Hepatocyte (in vitro differentiated cells): Measurements from ENCODE around the gene SLC12A6. TPM values are rescaled to one million over a fixed set of nuclear protein-coding genes. Genes with fewer than 3 reads are reported as not detected.

ENCODE experiments used
- DNase-seq: peaks from one replicate; pipeline ENCODE4 v3.0.0-alpha.2; 2016; ENCODE audit warnings: low spot score
- H2AFZ ChIP-seq: fragments of 200-600 bp; sonication (generic); 2 replicates; pipeline ENCODE4 v1.6.0; 2016; ENCODE audit warnings: antibody characterized with exemption, mild to moderate bottlenecking
- H3K27ac ChIP-seq: fragments of 200-600 bp; sonication (generic); 2 replicates; pipeline ENCODE4 v1.5.1; 2016; ENCODE audit warnings: mild to moderate bottlenecking
- H3K27me3 ChIP-seq: fragments of 200-600 bp; sonication (generic); 2 replicates; pipeline ENCODE4 v1.6.1; 2016
- H3K36me3 ChIP-seq: fragments of 200-600 bp; sonication (generic); replicated peaks from 2 replicates; pipeline ENCODE4 v1.5.1; 2016; ENCODE audit warnings: low read depth; ENCODE audit not compliant: insufficient read depth
- H3K4me1 ChIP-seq: fragments of 200-600 bp; sonication (generic); 2 replicates; pipeline ENCODE4 v1.5.1; 2016; ENCODE audit warnings: mild to moderate bottlenecking, moderate library complexity; ENCODE audit not compliant: insufficient read depth
- H3K4me2 ChIP-seq: fragments of 200-600 bp; sonication (generic); 2 replicates; pipeline ENCODE4 v1.6.0; 2016
- H3K4me3 ChIP-seq: fragments of 200-600 bp; sonication (generic); 2 replicates; pipeline ENCODE4 v1.5.1; 2016; ENCODE audit warnings: mild to moderate bottlenecking
- H3K79me2 ChIP-seq: fragments of 200-600 bp; sonication (generic); 2 replicates; pipeline ENCODE4 v1.6.0; 2017; ENCODE audit warnings: mild to moderate bottlenecking
- H3K9me2 ChIP-seq: fragments of 200-600 bp; sonication (generic); replicated peaks from 2 replicates; pipeline ENCODE4 v1.6.0; 2017; ENCODE audit warnings: mild to moderate bottlenecking; ENCODE audit not compliant: insufficient read depth
- H3K9me3 ChIP-seq: fragments of 200-600 bp; sonication (generic); 2 replicates; pipeline ENCODE4 v1.5.1; 2016; ENCODE audit warnings: low read depth, mild to moderate bottlenecking
- H4K20me1 ChIP-seq: fragments of 200-600 bp; sonication (generic); 2 replicates; pipeline ENCODE4 v1.6.0; 2016; ENCODE audit warnings: mild to moderate bottlenecking; ENCODE audit not compliant: insufficient read depth, poor library complexity, severe bottlenecking
- CTCF ChIP-seq: fragments of 200-600 bp; sonication (generic); IDR thresholded peaks from 2 replicates; pipeline ENCODE4 v1.5.1; 2016; ENCODE audit warnings: antibody characterized with exemption, mild to moderate bottlenecking; ENCODE audit not compliant: poor library complexity
- EZH2 ChIP-seq: fragments of 200-600 bp; sonication (generic); IDR thresholded peaks from 2 replicates; pipeline ENCODE4 v1.6.1; 2016; ENCODE audit warnings: antibody characterized with exemption, mild to moderate bottlenecking, borderline replicate concordance
- EZH2phosphoT487 ChIP-seq: fragments of 200-600 bp; sonication (generic); IDR thresholded peaks from one replicate; pipeline ENCODE4 v1.6.1; 2018; ENCODE audit warnings: antibody characterized with exemption, mild to moderate bottlenecking, low read depth, moderate library complexity; ENCODE audit not compliant: unreplicated experiment, severe bottlenecking
- WGBS: methylation state at CpG from one replicate; pipeline ENCODE4 v1.1.6; 2016; ENCODE audit warnings: low lambda C conversion rate; ENCODE audit errors: missing lambda C conversion rate; 5-methylcytosine and 5-hydroxymethylcytosine counted together
- polyA plus RNA-seq: library from polyadenylated mRNA; unstranded; fragments of >200 nt; fragmentation: Nextera tagmentation; extraction: Ambion mirVana; gene quantifications from 2 replicates; pipeline ENCODE4 v1.2.1, GENCODE V29; 2016
- total RNA-seq: library from RNA; depleted of rRNA; stranded (reverse); fragments of >200 nt; gene quantifications from 2 replicates; pipeline ENCODE4 v1.2.3, GENCODE V29; 2014

The SLC12A6 gene
- total and polyA plus RNA-seq, 2 experiments from 2014 or later = 7.4 to 13.1 TPM

- DNase-seq = peak; percentile 99
- TF ChIP-seq EZH2 (no peak), EZH2phosphoT487 (no peak), CTCF (peak; percentile 97)
- Histone ChIP-seq H2AFZ (peak within 1 kb of the TSS; percentile 92), H3K4me1 (peaks cover 6% of the 10 kb centered on the region), H3K27me3 (no peaks in the 10 kb centered on the region), H3K36me3 (no peaks in the 10 kb centered on the region), H3K9me2 (no peaks in the 10 kb centered on the region), H3K4me3 (peak within 1 kb of the TSS; percentile 83), H3K9me3 (no peaks in the 10 kb centered on the region), H4K20me1 (no peaks in the 10 kb centered on the region), H3K27ac (peak within 1 kb of the TSS; percentile 96), H3K4me2 (peak within 1 kb of the TSS; percentile 83), H3K79me2 (peaks cover 46% of the 10 kb centered on the region)
- WGBS = under 1% methylated on average over 73 of the region's 81 CpGs
These were observed 127.9 kb downstream of the SLC12A6 start, which contains the start of gene KATNBL1 for GRCh38 chr15:34209421-34210282. KATNBL1 (minus strand) TSS chr15:34210096; CDS start chr15:34163676, 46,420 bp downstream.

- H3K4me3 ChIP-seq = no peak overlapping the region
- no peak overlapping the region for H3K4me2 ChIP-seq
- DNase-seq = no peak
- no peaks in the 10 kb centered on the region for H3K9me3 ChIP-seq
- H3K27me3 ChIP-seq = no peaks in the 10 kb centered on the region
- peaks cover 4% of the 10 kb centered on the region for H4K20me1 ChIP-seq
- no peak overlapping the region for H3K27ac ChIP-seq
- H3K4me1 ChIP-seq = peaks cover 6% of the 10 kb centered on the region
- peaks cover 82% of the 10 kb centered on the region for H3K79me2 ChIP-seq
- H2AFZ ChIP-seq = no peak overlapping the region
- WGBS = 93% methylated on average over 4 of the region's 4 CpGs
- no peaks in the 10 kb centered on the region for H3K36me3 ChIP-seq
- TF ChIP-seq CTCF (no peak), EZH2phosphoT487 (no peak), EZH2 (no peak)
- H3K9me2 ChIP-seq = no peaks in the 10 kb centered on the region
These were observed 131.6 kb downstream of the SLC12A6 start for GRCh38 chr15:34206011-34206410.

GRCh38 chr15:34203936-34204335 lies 133.6 kb downstream of the SLC12A6 start:
- H2AFZ ChIP-seq = no peak overlapping the region
- 89% methylated on average over 1 of the region's 1 CpG for WGBS
- DNase-seq = no peak
- H3K36me3 ChIP-seq = no peaks in the 10 kb centered on the region
- no peak overlapping the region for H3K27ac ChIP-seq
- peaks cover 4% of the 10 kb centered on the region for H4K20me1 ChIP-seq
- no peaks in the 10 kb centered on the region for H3K27me3 ChIP-seq
- peaks cover 100% of the 10 kb centered on the region for H3K79me2 ChIP-seq
- no peaks in the 10 kb centered on the region for H3K9me2 ChIP-seq
- H3K4me2 ChIP-seq = no peak overlapping the region
- peaks cover 6% of the 10 kb centered on the region for H3K4me1 ChIP-seq
- H3K4me3 ChIP-seq = no peak overlapping the region
- no peaks in the 10 kb centered on the region for H3K9me3 ChIP-seq
- TF ChIP-seq EZH2 = no peak
- TF ChIP-seq EZH2phosphoT487 = no peak
- no peak for TF ChIP-seq CTCF
